ENCODE measurements around the gene HIC1. TPM values are rescaled to one million over a fixed set of nuclear protein-coding genes. Genes with fewer than 3 reads are reported as not detected.

HIC1 gene
- total RNA-seq, 1 experiment from 2014 or later, result 1.0 TPM

DNA sequence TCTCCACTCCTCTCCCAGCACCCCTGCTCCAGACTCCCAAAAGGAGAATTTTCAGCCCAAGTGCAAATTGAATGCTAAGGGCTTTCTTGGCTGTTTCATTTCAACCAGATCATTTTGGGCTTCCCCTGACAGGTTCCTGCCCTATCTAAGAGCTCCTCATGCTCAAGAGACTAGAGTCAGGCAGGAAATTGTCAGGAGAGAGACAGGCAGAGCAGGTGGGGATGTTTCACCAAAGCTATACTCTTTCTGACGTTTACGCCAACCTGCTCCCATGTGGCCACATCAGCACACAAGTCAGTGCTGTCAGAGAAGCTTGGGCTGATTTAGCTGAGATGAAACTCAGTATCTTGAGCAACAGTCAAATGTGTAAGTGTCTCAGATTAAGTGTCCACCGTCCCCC is 31.4 kb downstream of the HIC1 start:
- POLR2A ChIA-PET, result no interaction called here
- Mint-ChIP-seq H3K9me3 (ENCODE audit: unreplicated experiment) (no peaks in the 10 kb centered on the region), H3K27me3 (ENCODE audit: insufficient read depth, unreplicated experiment) (no peaks in the 10 kb centered on the region), H3K27ac (ENCODE audit: low read depth, unreplicated experiment) (no peak overlapping the region), H3K4me1 (ENCODE audit: insufficient read depth, unreplicated experiment) (peaks cover 24% of the 10 kb centered on the region), H3K36me3 (ENCODE audit: insufficient read depth, unreplicated experiment) (peaks cover 16% of the 10 kb centered on the region), H3K4me3 (ENCODE audit: unreplicated experiment) (no peak overlapping the region)
- CTCF ChIA-PET, result interaction anchor here (0.6 kb wide), 1 partner anchor 237 kb away, joined by 3 read pairs; no protein-coding TSS in a partner anchor
- intact Hi-C loops (cut with micrococcal nuclease), result no loop called here
- no TSS peak for BruUV-seq (replicated peaks)
- no peak for TF ChIP-seq CTCF (IDR thresholded peaks at IDR 0.05; ENCODE audit: unreplicated experiment)
- DNase-seq (ENCODE audit: unreplicated experiment), result no peak

GRCh38 chr17:2087597-2088211 is 32.8 kb downstream of the HIC1 start:
- no peak overlapping the region for H3K27ac Mint-ChIP-seq (ENCODE audit: low read depth, unreplicated experiment)
- POLR2A ChIA-PET, result interaction anchor here (0.5 kb wide), 1 partner anchor 157 kb away, joined by 5 read pairs; no protein-coding TSS in a partner anchor
- H3K27me3 Mint-ChIP-seq (ENCODE audit: insufficient read depth, unreplicated experiment), result no peaks in the 10 kb centered on the region
- no peak for DNase-seq (ENCODE audit: unreplicated experiment)
- peaks cover 16% of the 10 kb centered on the region for H3K36me3 Mint-ChIP-seq (ENCODE audit: insufficient read depth, unreplicated experiment)
- intact Hi-C loops (cut with micrococcal nuclease), result no loop called here
- CTCF ChIA-PET, result interaction anchor here (0.6 to 0.9 kb wide), 3 partner anchors 15 to 157 kb away, joined by 3 to 6 read pairs (median 3); no protein-coding TSS in a partner anchor
- H3K4me3 Mint-ChIP-seq (ENCODE audit: unreplicated experiment), result no peak overlapping the region
- no peaks in the 10 kb centered on the region for H3K9me3 Mint-ChIP-seq (ENCODE audit: unreplicated experiment)
- no TSS peak for BruUV-seq (replicated peaks)
- H3K4me1 Mint-ChIP-seq (ENCODE audit: insufficient read depth, unreplicated experiment), result peaks cover 18% of the 10 kb centered on the region
- TF ChIP-seq CTCF (IDR thresholded peaks at IDR 0.05; ENCODE audit: unreplicated experiment), result no peak

- Mint-ChIP-seq H3K27ac (ENCODE audit: low read depth, unreplicated experiment) (no peak overlapping the region), H3K4me3 (ENCODE audit: unreplicated experiment) (no peak overlapping the region), H3K9me3 (ENCODE audit: unreplicated experiment) (no peaks in the 10 kb centered on the region), H3K4me1 (ENCODE audit: insufficient read depth, unreplicated experiment) (peaks cover 17% of the 10 kb centered on the region), H3K36me3 (ENCODE audit: insufficient read depth, unreplicated experiment) (peaks cover 16% of the 10 kb centered on the region), H3K27me3 (ENCODE audit: insufficient read depth, unreplicated experiment) (no peaks in the 10 kb centered on the region)
- no TSS peak for BruUV-seq (replicated peaks)
- ChIA-PET CTCF (interaction anchor here (0.6 kb wide), 1 partner anchor 10 kb away, joined by 3 read pairs; no protein-coding TSS in a partner anchor), POLR2A (no interaction called here)
- TF ChIP-seq CTCF (IDR thresholded peaks at IDR 0.05; ENCODE audit: unreplicated experiment), result no peak
- no peak for DNase-seq (ENCODE audit: unreplicated experiment)
- intact Hi-C loops (cut with micrococcal nuclease), result no loop called here
Observed at GRCh38 chr17:2089021-2089422, 34.1 kb downstream of the HIC1 start.

DNA sequence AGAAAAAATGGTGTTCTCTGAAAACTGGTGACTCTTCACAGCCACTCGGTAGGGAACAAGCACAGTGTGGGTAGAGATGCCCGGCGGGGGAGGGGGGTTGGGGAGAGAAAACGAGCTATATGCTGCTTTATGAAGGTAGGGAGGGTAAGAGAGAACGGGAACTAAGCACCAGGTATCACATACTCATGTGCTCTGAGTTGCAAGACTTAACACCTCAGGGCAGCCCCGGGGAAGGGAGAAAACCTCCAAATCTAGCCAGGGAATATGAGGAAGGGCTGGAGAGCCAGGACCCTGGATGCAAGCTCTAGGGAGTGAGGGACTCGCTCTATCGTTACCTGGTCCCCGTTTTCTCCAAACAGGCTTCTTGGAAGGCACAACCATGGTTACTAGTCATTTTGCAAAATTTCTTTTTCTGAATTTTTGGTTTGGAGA is 35.3 kb downstream of the HIC1 start:
- peaks cover 16% of the 10 kb centered on the region for H3K36me3 Mint-ChIP-seq (ENCODE audit: insufficient read depth, unreplicated experiment)
- no peak overlapping the region for H3K27ac Mint-ChIP-seq (ENCODE audit: low read depth, unreplicated experiment)
- no peak overlapping the region for H3K4me3 Mint-ChIP-seq (ENCODE audit: unreplicated experiment)
- no peak for TF ChIP-seq CTCF (IDR thresholded peaks at IDR 0.05; ENCODE audit: unreplicated experiment)
- no peak for DNase-seq (ENCODE audit: unreplicated experiment)
- intact Hi-C loops (cut with micrococcal nuclease), result no loop called here
- H3K9me3 Mint-ChIP-seq (ENCODE audit: unreplicated experiment), result no peaks in the 10 kb centered on the region
- BruUV-seq (replicated peaks), result no TSS peak
- ChIA-PET POLR2A (no interaction called here), CTCF (interaction anchor here (0.6 to 1.0 kb wide), 3 partner anchors 8 to 32 kb away, joined by 3 read pairs; no protein-coding TSS in a partner anchor)
- H3K4me1 Mint-ChIP-seq (ENCODE audit: insufficient read depth, unreplicated experiment), result peaks cover 6% of the 10 kb centered on the region
- H3K27me3 Mint-ChIP-seq (ENCODE audit: insufficient read depth, unreplicated experiment), result no peaks in the 10 kb centered on the region

All from MCF 10A (cell line).